NCI-H524 (cell line): ENCODE measurements around the gene GMDS.
A peak's percentile ranks its signal among the peaks of the same experiment; 100 is the strongest.

Experiments
- DNase-seq, 2 experiments: peaks; one replicate each; lab custom pipeline; 2025; lab: John Stamatoyannopoulos, UW

Gene GMDS

DNA sequence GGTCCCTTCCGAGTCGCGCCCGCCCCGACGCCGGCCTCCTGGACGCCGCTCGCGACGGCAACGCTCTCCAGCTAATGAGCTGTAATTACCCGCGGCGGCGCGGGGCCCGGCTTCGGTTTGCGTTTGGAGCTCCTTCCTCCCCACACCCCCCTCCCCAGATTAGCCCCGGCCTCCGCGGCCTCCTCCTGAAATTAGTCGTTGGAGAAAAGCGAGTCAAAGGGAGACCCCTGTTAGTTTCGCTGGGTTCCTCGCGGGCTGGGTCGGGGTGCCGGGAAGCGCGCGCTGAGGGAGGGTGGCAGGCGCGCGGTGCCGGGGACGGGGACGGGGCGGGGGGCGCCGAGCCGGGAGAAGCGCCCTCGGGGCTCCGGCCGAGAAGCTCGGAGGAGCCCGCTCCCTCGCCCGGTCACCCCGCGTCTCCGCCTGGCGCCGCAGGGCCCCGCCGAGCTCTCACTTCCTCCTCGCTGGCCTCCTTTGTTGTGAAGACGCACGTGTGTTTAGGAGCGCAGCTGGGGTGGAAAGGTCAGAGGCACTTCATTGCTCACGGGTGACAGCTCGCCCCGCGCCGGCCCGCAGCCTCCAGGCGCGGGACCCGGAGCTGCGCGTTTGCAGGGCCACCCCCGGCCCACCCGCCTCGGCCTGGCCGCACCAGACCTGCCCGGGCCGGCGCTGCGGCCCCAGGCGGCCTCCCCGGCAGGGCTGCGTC is 630.8 kb downstream of the GMDS start:
- DNase-seq: no peak

GRCh38 chr6:1613688-1614447 is 631.5 kb downstream of the GMDS start:
- DNase-seq: peak in 1 of 2 experiments; percentile 10

DNA sequence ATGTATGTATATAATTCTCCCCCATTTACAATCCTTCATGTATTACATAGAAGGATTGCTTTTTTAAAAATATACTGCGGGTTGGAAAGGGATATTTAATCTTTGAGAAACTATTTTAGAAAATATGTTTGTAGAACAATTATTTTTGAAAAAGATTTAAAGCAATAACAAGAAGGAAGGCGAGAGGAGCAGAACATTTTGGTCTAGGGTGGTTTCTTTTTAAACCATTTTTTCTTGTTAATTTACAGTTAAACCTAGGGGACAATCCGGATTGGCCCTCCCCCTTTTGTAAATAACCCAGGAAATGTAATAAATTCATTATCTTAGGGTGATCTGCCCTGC is 632.1 kb downstream of the GMDS start:
- no peak for DNase-seq

GRCh38 chr6:1612974-1613306 is 632.5 kb downstream of the GMDS start:
- no peak for DNase-seq

- DNase-seq: no peak
Measured at GRCh38 chr6:1612299-1612973, 633.0 kb downstream of the GMDS start.

GRCh38 chr6:1611572-1612298 is 633.7 kb downstream of the GMDS start:
- DNase-seq: peak in 1 of 2 experiments; percentile 35

- DNase-seq: peak in 1 of 2 experiments; percentile 36
Measured at GRCh38 chr6:1611322-1611571, 634.2 kb downstream of the GMDS start.

GRCh38 chr6:1610497-1611321 is 634.7 kb downstream of the GMDS start:
- DNase-seq: peak in 1 of 2 experiments; percentile 41

GRCh38 chr6:1609648-1610496 is 635.5 kb downstream of the GMDS start, which contains the start of gene FOXC1:
Gene FOXC1, plus strand, starts transcription at chr6:1609915. Its CDS starts 531 bp downstream, at chr6:1610446.
- peak; percentile 16 to 58 for DNase-seq

DNA sequence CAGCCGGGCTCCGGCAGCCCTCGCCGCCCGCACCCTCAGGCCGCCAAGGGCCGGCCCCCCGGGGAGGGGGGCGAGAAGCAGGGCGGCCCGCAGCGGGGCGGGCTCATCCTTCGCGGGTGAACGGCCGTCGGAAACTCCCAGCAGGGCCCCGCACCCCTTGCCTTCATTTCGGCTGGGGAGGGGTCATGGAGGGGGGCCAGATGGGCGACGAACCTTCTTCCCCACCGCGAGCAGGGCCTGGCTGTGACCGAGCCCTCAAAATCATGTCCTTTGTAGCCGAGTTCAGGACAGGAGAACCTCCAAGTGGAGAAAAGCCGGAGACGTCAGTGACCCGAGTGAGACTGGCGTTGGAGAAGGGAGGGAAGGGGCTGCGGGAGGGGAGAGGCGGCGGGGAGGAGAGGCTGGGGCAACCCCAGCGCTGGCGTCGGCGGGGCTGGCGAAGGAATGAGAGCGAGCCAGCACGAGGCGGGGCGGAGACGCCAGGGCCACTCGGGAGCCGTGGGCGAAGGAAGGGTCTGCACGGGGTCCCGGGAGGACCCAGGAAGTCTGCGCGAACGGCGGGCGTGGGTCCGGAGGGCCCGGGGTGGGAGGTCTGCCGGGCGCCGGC is 636.3 kb downstream of the GMDS start:
- DNase-seq: peak in 1 of 2 experiments; percentile 18

DNA sequence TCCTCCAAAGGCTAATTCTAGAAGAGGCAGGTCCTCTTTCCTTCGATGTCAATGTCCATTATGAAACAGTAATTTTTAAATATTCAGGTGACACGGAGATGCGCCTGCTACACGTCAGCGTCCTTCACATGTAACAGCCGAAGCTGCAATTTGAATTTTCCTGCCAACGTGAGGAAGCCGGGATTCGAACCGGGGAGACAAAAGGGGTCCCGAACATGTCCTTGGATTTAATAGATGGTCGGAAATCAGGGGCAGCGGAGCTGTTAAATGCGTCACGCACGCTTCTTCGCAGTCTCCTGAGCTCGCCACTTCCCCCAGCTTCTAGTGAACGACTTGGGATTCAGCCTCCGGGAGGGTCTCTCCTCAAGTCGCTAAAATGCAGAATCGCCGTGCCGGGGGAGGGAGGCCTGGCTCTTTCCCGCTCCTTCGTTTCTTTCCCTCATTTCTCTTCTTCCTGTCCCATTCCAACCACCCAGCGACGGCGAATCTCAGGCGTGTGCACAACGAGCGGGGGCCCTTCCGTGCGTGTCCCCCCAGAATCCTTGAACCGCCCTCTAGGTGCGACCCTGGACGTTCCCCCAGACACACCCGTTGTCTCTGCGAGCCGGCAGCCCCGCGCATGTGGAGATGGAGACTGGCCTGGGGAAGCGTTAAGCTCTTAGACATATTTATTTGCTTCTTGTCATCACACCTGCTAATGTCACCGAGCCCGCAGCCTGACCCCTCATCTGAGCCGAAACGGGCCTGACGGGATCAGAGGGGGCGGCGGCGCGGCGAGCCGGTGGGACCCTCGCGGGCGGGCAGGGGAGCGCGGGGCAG is 637.0 kb downstream of the GMDS start:
- peak in 1 of 2 experiments; percentile 39 for DNase-seq

DNA sequence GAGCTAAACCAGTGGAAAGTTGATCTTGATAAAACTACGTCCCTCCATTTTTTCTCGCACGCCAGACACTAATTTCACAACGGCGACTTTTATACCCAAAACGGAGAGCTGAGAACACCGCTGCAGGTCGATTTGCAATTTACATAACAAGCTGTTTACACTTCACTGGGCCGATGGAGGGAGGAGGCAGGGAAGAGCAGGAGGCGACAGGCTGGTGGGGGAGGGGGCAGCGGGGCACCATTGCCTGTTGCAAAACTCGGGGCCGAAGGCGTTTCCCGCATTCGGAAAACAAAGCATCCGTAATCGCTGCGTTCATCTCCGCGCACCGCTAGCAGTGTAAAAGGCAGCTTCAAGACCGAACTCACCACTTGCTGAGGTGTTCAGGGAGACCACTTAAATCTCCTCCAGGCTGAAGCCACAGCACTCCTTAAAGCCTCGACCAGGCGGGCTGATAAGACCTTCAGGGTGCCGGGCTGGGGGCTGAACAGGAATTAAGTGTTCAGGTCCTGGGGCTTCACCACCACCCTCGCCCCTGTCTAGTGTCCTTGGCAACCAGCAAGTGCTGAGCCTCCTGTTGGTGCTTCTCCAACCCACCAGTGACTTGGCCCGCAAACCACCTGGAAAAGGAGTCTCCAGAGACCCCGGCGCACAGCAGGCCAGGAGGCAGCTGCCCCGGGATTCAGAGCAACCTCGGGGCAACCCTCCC is 637.7 kb downstream of the GMDS start:
- DNase-seq: peak; percentile 35 to 71

DNA sequence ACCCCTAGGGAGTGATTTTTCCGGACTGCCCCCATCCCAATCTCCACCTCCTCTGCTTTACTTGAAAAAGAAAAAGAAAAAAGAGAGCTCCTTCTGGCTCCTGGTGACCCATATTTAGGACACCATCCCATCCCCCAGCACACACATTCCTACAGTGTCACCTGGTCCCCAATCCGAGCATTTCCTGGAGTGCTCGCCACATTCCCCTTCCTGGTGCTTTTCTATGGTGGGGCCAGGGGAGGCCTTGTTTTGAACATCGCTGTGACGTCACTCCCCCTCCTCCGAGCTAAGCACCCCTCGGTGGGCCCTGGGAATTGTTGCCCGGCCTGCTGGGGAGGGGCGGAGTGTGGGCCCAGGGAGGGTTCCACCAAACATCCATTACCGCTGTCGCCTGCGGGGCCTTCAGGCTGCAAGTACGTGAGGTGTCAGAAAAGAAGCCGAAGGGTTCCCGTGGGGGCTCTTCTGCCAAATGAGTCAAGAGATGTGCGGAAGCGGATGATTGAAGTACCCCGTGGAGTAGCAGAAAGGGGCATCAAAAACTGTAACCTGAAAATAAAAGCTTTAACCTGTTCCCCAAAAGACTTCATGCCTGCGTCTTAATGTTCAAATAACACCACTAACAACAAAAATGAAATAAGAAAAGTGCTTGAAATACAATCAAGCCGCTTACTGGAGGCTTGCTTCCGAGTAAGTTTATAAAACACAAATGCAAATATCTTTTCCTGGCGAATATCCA is 638.5 kb downstream of the GMDS start:
- DNase-seq: peak in 1 of 2 experiments; percentile 40

DNA sequence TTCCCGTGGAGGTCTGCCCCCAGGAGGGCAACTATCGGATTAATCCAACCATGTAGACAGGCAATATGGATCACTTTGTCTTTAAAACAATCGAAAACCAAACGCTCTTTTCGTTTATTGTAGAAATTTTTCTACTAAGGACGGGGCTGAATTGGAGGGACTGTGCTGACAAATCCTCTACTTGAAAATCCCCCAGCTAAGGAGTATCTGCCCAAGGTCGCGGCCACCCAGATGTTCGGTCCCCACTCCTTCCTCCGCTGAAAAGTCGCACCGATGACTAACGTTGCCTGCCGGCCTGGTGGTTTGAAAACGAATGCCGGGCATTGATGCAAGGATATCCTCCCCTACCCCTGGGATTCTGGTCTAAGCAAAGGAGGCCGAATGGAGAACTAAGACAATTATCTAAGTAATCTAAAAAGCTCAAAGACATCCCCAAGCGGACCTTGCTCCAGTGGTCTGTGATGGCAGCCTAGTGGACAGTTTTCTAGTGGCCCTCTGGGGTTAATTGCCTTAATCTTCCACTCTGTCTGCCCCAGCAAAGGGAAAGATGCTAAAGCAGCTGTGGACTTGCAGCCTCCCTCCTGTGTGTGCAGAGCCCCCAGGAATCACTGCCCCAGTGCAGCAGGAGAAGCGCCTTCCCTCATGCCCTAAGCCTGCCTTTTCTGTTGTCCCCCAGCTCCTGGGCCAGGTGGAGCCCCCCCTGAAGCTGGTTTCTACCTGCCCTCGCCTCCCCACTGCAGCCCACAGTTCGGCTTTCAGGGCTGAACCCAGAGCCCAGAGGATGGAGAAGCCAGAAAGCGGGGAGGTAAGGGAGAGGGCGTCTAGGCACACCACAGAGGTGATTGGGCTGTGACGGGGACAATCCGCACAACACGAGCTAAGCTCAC is 639.3 kb downstream of the GMDS start:
- DNase-seq: peak in 1 of 2 experiments; percentile 46

GRCh38 chr6:1605004-1605892 is 640.2 kb downstream of the GMDS start:
- DNase-seq: peak in 1 of 2 experiments; percentile 28
